NCI-H2196 treated with DMSO at 0.1 percent for 48 hours (cell line): ENCODE measurements around the gene MAPK1IP1L.
"Not testable (repeated sequence)": the region's sequence is repeated elsewhere in the genome, so short reads cannot be mapped to it uniquely, and the experiment has no call there.

Experiments used
- DNase-seq: peaks from one replicate; lab custom pipeline; 2025; ENCODE audit not compliant: unreplicated experiment; lab: John Stamatoyannopoulos, UW

MAPK1IP1L gene

GRCh38 chr14:55051423-55052268 is at the start of gene MAPK1IP1L:
MAPK1IP1L (plus strand) TSS chr14:55051647; CDS start chr14:55061684, 10,037 bp downstream.
- peak; percentile 82 for DNase-seq

- no peak for DNase-seq
These were observed 46.4 kb upstream of the MAPK1IP1L start for GRCh38 chr14:55005071-55005470.

- no peak for DNase-seq
These were observed 36.4 kb upstream of the MAPK1IP1L start for GRCh38 chr14:55015006-55015405.

- DNase-seq = no peak
These were observed 31.4 kb upstream of the MAPK1IP1L start for GRCh38 chr14:55019968-55020554.

GRCh38 chr14:55024365-55024764 is 27.1 kb upstream of the MAPK1IP1L start:
- not testable (repeated sequence) for DNase-seq

GRCh38 chr14:55025948-55026347 is 25.5 kb upstream of the MAPK1IP1L start:
- no peak for DNase-seq

GRCh38 chr14:55026441-55026792 is 25.0 kb upstream of the MAPK1IP1L start:
- no peak for DNase-seq

GRCh38 chr14:55026793-55027561 is 24.5 kb upstream of the MAPK1IP1L start, which contains the start of the genes SOCS4 and WDHD1:
SOCS4 (plus strand) TSS chr14:55027236; CDS start chr14:55043042, 15,806 bp downstream.
WDHD1 (minus strand) TSS chr14:55027099; CDS start chr14:55026787, 312 bp downstream.
- DNase-seq = peak; percentile 84

- no peak for DNase-seq
These were observed 23.4 kb upstream of the MAPK1IP1L start for GRCh38 chr14:55028066-55028465.

- DNase-seq = no peak
These were observed 23.0 kb upstream of the MAPK1IP1L start for GRCh38 chr14:55028476-55028875.

GRCh38 chr14:55031190-55031589 is 20.3 kb upstream of the MAPK1IP1L start:
- no peak for DNase-seq

GRCh38 chr14:55037995-55038394 is 13.5 kb upstream of the MAPK1IP1L start:
- DNase-seq = not testable (repeated sequence)

GRCh38 chr14:55038708-55039107 is 12.7 kb upstream of the MAPK1IP1L start:
- no peak for DNase-seq

- no peak for DNase-seq
These were observed 7.9 kb upstream of the MAPK1IP1L start for GRCh38 chr14:55043528-55043927.

GRCh38 chr14:55045087-55045486 is 6.4 kb upstream of the MAPK1IP1L start:
- DNase-seq = no peak

- no peak for DNase-seq
These were observed 4.0 kb upstream of the MAPK1IP1L start for GRCh38 chr14:55047301-55048053.

GRCh38 chr14:55048900-55049436 is 2.5 kb upstream of the MAPK1IP1L start:
- no peak for DNase-seq

- DNase-seq = no peak
These were observed 353 bp upstream of the MAPK1IP1L start for GRCh38 chr14:55051165-55051422.

GRCh38 chr14:55052269-55052930 is 953 bp downstream of the MAPK1IP1L start:
- DNase-seq = no peak

- no peak for DNase-seq
These were observed 1.6 kb downstream of the MAPK1IP1L start for GRCh38 chr14:55053018-55053417.
